Vagina (tissue), 2 donors: ENCODE data around the gene HMGXB3.

Experiments used
- POLR2A ChIP-seq, 2 donors: fragments of 450-650 bp; IDR thresholded peaks; one replicate each; pipeline ENCODE4 v1.6.1; 2017; ENCODE audit warnings: antibody characterized with exemption in 2 of 2, mild to moderate bottlenecking in 2 of 2, moderate library complexity in 2 of 2
- POLR2AphosphoS5 ChIP-seq, 2 donors: sonication (generic); formaldehyde crosslinking; IDR thresholded peaks; one replicate each; pipeline ENCODE4 v1.9.0; 2017; ENCODE audit warnings: antibody characterized with exemption in 2 of 2, mild to moderate bottlenecking in 2 of 2, low read depth in 1 of 2; ENCODE audit not compliant: insufficient read depth in 1 of 2
- TF ChIP-seq, protein P1 (sequence below), 3 experiments: fragments of 450-650 bp in 2 of 3; fragments of 200-600 bp in 1 of 3; sonication (generic) in 1 of 3; IDR thresholded peaks; one replicate each; pipeline ENCODE4 v1.5.1; 2017 to 2019; ENCODE audit warnings: antibody characterized with exemption in 3 of 3, mild to moderate bottlenecking in 2 of 3, moderate library complexity in 2 of 3

- TF ChIP-seq, protein P1, sequence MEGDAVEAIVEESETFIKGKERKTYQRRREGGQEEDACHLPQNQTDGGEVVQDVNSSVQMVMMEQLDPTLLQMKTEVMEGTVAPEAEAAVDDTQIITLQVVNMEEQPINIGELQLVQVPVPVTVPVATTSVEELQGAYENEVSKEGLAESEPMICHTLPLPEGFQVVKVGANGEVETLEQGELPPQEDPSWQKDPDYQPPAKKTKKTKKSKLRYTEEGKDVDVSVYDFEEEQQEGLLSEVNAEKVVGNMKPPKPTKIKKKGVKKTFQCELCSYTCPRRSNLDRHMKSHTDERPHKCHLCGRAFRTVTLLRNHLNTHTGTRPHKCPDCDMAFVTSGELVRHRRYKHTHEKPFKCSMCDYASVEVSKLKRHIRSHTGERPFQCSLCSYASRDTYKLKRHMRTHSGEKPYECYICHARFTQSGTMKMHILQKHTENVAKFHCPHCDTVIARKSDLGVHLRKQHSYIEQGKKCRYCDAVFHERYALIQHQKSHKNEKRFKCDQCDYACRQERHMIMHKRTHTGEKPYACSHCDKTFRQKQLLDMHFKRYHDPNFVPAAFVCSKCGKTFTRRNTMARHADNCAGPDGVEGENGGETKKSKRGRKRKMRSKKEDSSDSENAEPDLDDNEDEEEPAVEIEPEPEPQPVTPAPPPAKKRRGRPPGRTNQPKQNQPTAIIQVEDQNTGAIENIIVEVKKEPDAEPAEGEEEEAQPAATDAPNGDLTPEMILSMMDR (IDR thresholded peaks at IDR 0.05): no peak
- TF ChIP-seq POLR2A (IDR thresholded peaks at IDR 0.05): no peak
- TF ChIP-seq POLR2AphosphoS5 (IDR thresholded peaks at IDR 0.05; ENCODE audit: insufficient read depth in 1 of 2, low read depth in 1 of 2): no peak
Measured at GRCh38 chr5:149999359-149999758, 1.2 kb upstream of the HMGXB3 start.
